Neuronal stem cell (in vitro differentiated cells): ENCODE data around the gene KCNK7.

Source experiments
- DNase-seq: peaks from one replicate; pipeline ENCODE4 v3.0.0-alpha.2; 2013; ENCODE audit warnings: low spot score
- H2AFZ ChIP-seq: one replicate; pipeline ENCODE4 v1.6.1; 2013; ENCODE audit warnings: mild to moderate bottlenecking, low read length, inconsistent platforms
- H2AK5ac ChIP-seq: 2 replicates; pipeline ENCODE4 v1.6.1; 2013; ENCODE audit warnings: low read depth, mild to moderate bottlenecking, inconsistent platforms, low read length, moderate library complexity, mixed read lengths
- H2BK120ac ChIP-seq: 2 replicates; pipeline ENCODE4 v1.6.1; 2013; ENCODE audit warnings: low read depth, mild to moderate bottlenecking, inconsistent platforms, low read length, moderate library complexity, mixed read lengths
- H2BK12ac ChIP-seq: one replicate; pipeline ENCODE4 v1.6.1; 2013; ENCODE audit warnings: low read length, inconsistent platforms
- H2BK15ac ChIP-seq: 2 replicates; pipeline ENCODE4 v1.6.1; 2013; ENCODE audit warnings: mild to moderate bottlenecking, low read length, inconsistent platforms, mixed read lengths
- H2BK5ac ChIP-seq: one replicate; pipeline ENCODE4 v1.6.1; 2013; ENCODE audit warnings: inconsistent platforms, mild to moderate bottlenecking, low read length, moderate library complexity
- H3K14ac ChIP-seq: one replicate; pipeline ENCODE4 v1.6.1; 2013; ENCODE audit warnings: low read length, inconsistent platforms
- H3K18ac ChIP-seq: 2 replicates; pipeline ENCODE4 v1.6.1; 2013; ENCODE audit warnings: low read length, inconsistent platforms
- H3K23ac ChIP-seq: 2 replicates; pipeline ENCODE4 v1.6.1; 2013; ENCODE audit warnings: low read depth, mild to moderate bottlenecking, mixed read lengths, low read length, inconsistent platforms; ENCODE audit not compliant: poor library complexity
- H3K27ac ChIP-seq: replicated peaks from 3 replicates; pipeline ENCODE4 v1.5.1; 2013; ENCODE audit warnings: low read length, inconsistent platforms
- H3K27me3 ChIP-seq, 3 experiments: 2 replicates each; pipeline ENCODE4 v1.6.1; 2013; ENCODE audit warnings: low read length in 3 of 3, mild to moderate bottlenecking in 2 of 3, inconsistent platforms in 1 of 3, low read depth in 1 of 3, mixed read lengths in 1 of 3, moderate library complexity in 1 of 3; ENCODE audit not compliant: control insufficient read depth in 3 of 3, insufficient read depth in 3 of 3
- H3K36me3 ChIP-seq, 2 donors: replicated peaks in 1 of 2; 2 replicates each; pipeline ENCODE4 v1.6.1; 2013; ENCODE audit warnings: low read length in 2 of 2; ENCODE audit not compliant: control insufficient read depth in 2 of 2, insufficient read depth in 2 of 2
- H3K4ac ChIP-seq: 2 replicates; pipeline ENCODE4 v1.6.1; 2013; ENCODE audit warnings: inconsistent platforms, mild to moderate bottlenecking, low read length, moderate library complexity
- H3K4me1 ChIP-seq, 2 donors: 1 replicate in 1 of 2; 2 replicates in 1 of 2; pipeline ENCODE4 v1.6.1; 2013; ENCODE audit warnings: low read length in 2 of 2, low read depth in 1 of 2; ENCODE audit not compliant: control insufficient read depth in 2 of 2, insufficient read depth in 1 of 2
- H3K4me2 ChIP-seq: one replicate; pipeline ENCODE4 v1.6.1; 2013; ENCODE audit warnings: mild to moderate bottlenecking, low read length, inconsistent platforms; ENCODE audit not compliant: insufficient read depth, poor library complexity, severe bottlenecking
- H3K4me3 ChIP-seq, 2 donors: 2 replicates each; pipeline ENCODE4 v1.5.1; 2013; ENCODE audit warnings: low read length in 2 of 2, mild to moderate bottlenecking in 2 of 2, inconsistent platforms in 1 of 2, moderate library complexity in 1 of 2
- H3K79me1 ChIP-seq: one replicate; pipeline ENCODE4 v1.6.1; 2013; ENCODE audit warnings: low read depth, mild to moderate bottlenecking, inconsistent platforms, low read length, moderate library complexity
- H3K9ac ChIP-seq: one replicate; pipeline ENCODE4 v1.6.1; 2013; ENCODE audit warnings: mild to moderate bottlenecking, low read depth, low read length, inconsistent platforms; ENCODE audit not compliant: poor library complexity
- H3K9me3 ChIP-seq, 2 donors: replicated peaks in 1 of 2; 2 replicates each; pipeline versions ENCODE3 to v1.6.1; 2013; ENCODE audit warnings: low read length in 2 of 2, mild to moderate bottlenecking in 2 of 2, inconsistent platforms in 1 of 2, low read depth in 1 of 2, mixed read lengths in 1 of 2, moderate library complexity in 1 of 2; ENCODE audit not compliant: control insufficient read depth in 2 of 2, insufficient read depth in 1 of 2
- H4K8ac ChIP-seq: one replicate; pipeline ENCODE4 v1.6.1; 2013; ENCODE audit warnings: low read depth, mild to moderate bottlenecking, inconsistent platforms, low read length, moderate library complexity
- H4K91ac ChIP-seq: one replicate; pipeline ENCODE4 v1.6.1; 2013; ENCODE audit warnings: low read length, low read depth, mild to moderate bottlenecking, inconsistent platforms; ENCODE audit not compliant: poor library complexity
- WGBS, 2 donors: extraction: QIAGEN DNeasy Blood & Tissue Kit; methylation state at CpG; one replicate each; pipeline ENCODE4 v1.1.7; 2013; ENCODE audit warnings: missing lambda C conversion rate in 2 of 2, mixed read lengths in 1 of 2; ENCODE audit not compliant: insufficient read length in 2 of 2, insufficient replicate concordance in 1 of 2; ENCODE audit errors: extremely low coverage in 2 of 2; 5-methylcytosine and 5-hydroxymethylcytosine counted together

KCNK7 gene

GRCh38 chr11:65586676-65587075 is 8.9 kb downstream of the KCNK7 start:
- Histone ChIP-seq H3K4me2 (peak overlapping the region; percentile 26), H3K18ac (peak overlapping the region; percentile 73), H2BK15ac (no peak overlapping the region), H3K9me3 (no peaks in the 10 kb centered on the region), H3K4me3 (no peak overlapping the region), H2AK5ac (peak overlapping the region; percentile 56), H4K8ac (no peak overlapping the region), H3K23ac (no peak overlapping the region), H2BK12ac (no peak overlapping the region), H3K36me3 (no peaks in the 10 kb centered on the region), H4K91ac (no peak overlapping the region), H3K4ac (no peak overlapping the region), H2AFZ (peak overlapping the region; percentile 52), H2BK5ac (no peak overlapping the region), H3K4me1 (peaks cover 30 to 52% of the 10 kb centered on the region in 2 donors), H3K14ac (no peak overlapping the region), H3K9ac (no peak overlapping the region), H3K79me1 (no peaks in the 10 kb centered on the region), H3K27me3 (peaks cover 0 to 33% (median 0%) of the 10 kb centered on the region in 3 experiments), H3K27ac (peak overlapping the region; percentile 81), H2BK120ac (no peak overlapping the region)
- WGBS, 2 donors, result no CpG with 5 or more reads among the region's 2 CpGs
- peak; percentile 78 for DNase-seq

- Histone ChIP-seq H3K4me2 (peak overlapping the region; percentile 26), H2BK120ac (peak overlapping the region; percentile 48), H3K4ac (no peak overlapping the region), H2AK5ac (peak overlapping the region; percentile 56), H3K36me3 (no peaks in the 10 kb centered on the region), H3K9me3 (no peaks in the 10 kb centered on the region), H3K18ac (peak overlapping the region; percentile 73), H3K4me1 (peaks cover 29 to 54% of the 10 kb centered on the region in 2 donors), H4K8ac (no peak overlapping the region), H4K91ac (no peak overlapping the region), H3K14ac (no peak overlapping the region), H2BK12ac (peak overlapping the region; percentile 63), H3K9ac (no peak overlapping the region), H3K4me3 (no peak overlapping the region), H2AFZ (peak overlapping the region; percentile 52), H2BK5ac (peak overlapping the region; percentile 31), H3K27ac (peak overlapping the region; percentile 81), H3K79me1 (no peaks in the 10 kb centered on the region), H3K23ac (no peak overlapping the region), H2BK15ac (peak overlapping the region; percentile 6), H3K27me3 (peaks cover 0 to 30% (median 0%) of the 10 kb centered on the region in 3 experiments)
- no CpG with 5 or more reads among the region's 4 CpGs for WGBS, 2 donors
- no peak for DNase-seq
Measured at GRCh38 chr11:65586247-65586630, 9.4 kb downstream of the KCNK7 start.

GRCh38 chr11:65585396-65586246 is 10.0 kb downstream of the KCNK7 start:
- WGBS, 2 donors, result no CpG with 5 or more reads among the region's 51 CpGs
- peak overlapping the region; percentile 31 for H2BK5ac ChIP-seq
- H2BK120ac ChIP-seq, result peak overlapping the region; percentile 48
- no peaks in the 10 kb centered on the region for H3K79me1 ChIP-seq
- H3K9me3 ChIP-seq, result no peaks in the 10 kb centered on the region
- no peak for DNase-seq
- no peak overlapping the region for H3K14ac ChIP-seq
- H3K9ac ChIP-seq, result no peak overlapping the region
- H2BK15ac ChIP-seq, result peak overlapping the region; percentile 7
- H3K4me3 ChIP-seq, result no peak overlapping the region
- H2BK12ac ChIP-seq, result peak overlapping the region; percentile 63
- H2AFZ ChIP-seq, result no peak overlapping the region
- H4K8ac ChIP-seq, result peak overlapping the region; percentile 1
- peaks cover 0 to 28% (median 0%) of the 10 kb centered on the region in 3 experiments for H3K27me3 ChIP-seq
- no peaks in the 10 kb centered on the region for H3K36me3 ChIP-seq
- H3K18ac ChIP-seq, result peak overlapping the region; percentile 65
- no peak overlapping the region for H3K4ac ChIP-seq
- peaks cover 28 to 54% of the 10 kb centered on the region in 2 donors for H3K4me1 ChIP-seq
- peak overlapping the region; percentile 89 for H2AK5ac ChIP-seq
- no peak overlapping the region for H3K4me2 ChIP-seq
- peak overlapping the region; percentile 81 for H3K27ac ChIP-seq
- H3K23ac ChIP-seq, result no peak overlapping the region
- no peak overlapping the region for H4K91ac ChIP-seq

GRCh38 chr11:65584723-65585171 is 10.9 kb downstream of the KCNK7 start:
- H3K4me1 ChIP-seq, result peaks cover 24 to 48% of the 10 kb centered on the region in 2 donors
- no peak overlapping the region for H3K27ac ChIP-seq
- H3K14ac ChIP-seq, result peak overlapping the region; percentile 58
- H4K91ac ChIP-seq, result no peak overlapping the region
- no peak overlapping the region for H2BK120ac ChIP-seq
- H3K4me3 ChIP-seq, result peak overlapping the region in 1 of 2 donors; percentile 60
- H3K27me3 ChIP-seq, result peaks cover 0 to 27% (median 0%) of the 10 kb centered on the region in 3 experiments
- no peak overlapping the region for H2BK12ac ChIP-seq
- peak overlapping the region; percentile 28 for H3K23ac ChIP-seq
- H3K18ac ChIP-seq, result peak overlapping the region; percentile 91
- H3K4me2 ChIP-seq, result peak overlapping the region; percentile 38
- no peak overlapping the region for H3K4ac ChIP-seq
- H3K36me3 ChIP-seq, result no peaks in the 10 kb centered on the region
- no peaks in the 10 kb centered on the region for H3K9me3 ChIP-seq
- WGBS, 2 donors, result no CpG with 5 or more reads among the region's 46 CpGs
- peak overlapping the region; percentile 50 for H2BK15ac ChIP-seq
- H4K8ac ChIP-seq, result no peak overlapping the region
- no peak for DNase-seq
- peak overlapping the region; percentile 79 for H3K9ac ChIP-seq
- H3K79me1 ChIP-seq, result no peaks in the 10 kb centered on the region
- peak overlapping the region; percentile 78 for H2AK5ac ChIP-seq
- H2AFZ ChIP-seq, result no peak overlapping the region
- H2BK5ac ChIP-seq, result peak overlapping the region; percentile 2
